GM23248 (cell line): ENCODE results near the gene ADGRL3. TPM values are rescaled to one million over a fixed set of nuclear protein-coding genes. Genes with fewer than 3 reads are reported as not detected.
"Not testable (repeated sequence)": the region's sequence is repeated elsewhere in the genome, so short reads cannot be mapped to it uniquely, and the experiment has no call there.

ENCODE experiments used
- DNase-seq: peaks from one replicate; pipeline ENCODE4 v3.0.0-alpha.2; 2015
- H2AFZ ChIP-seq: fragments of 200-600 bp; sonication (generic); 2 replicates; pipeline ENCODE4 v1.6.1; 2016; ENCODE audit warnings: antibody characterized with exemption
- H3F3A ChIP-seq: fragments of 200-600 bp; sonication (generic); 2 replicates; pipeline ENCODE4 v1.6.1; 2016; ENCODE audit warnings: mild to moderate bottlenecking, antibody characterized with exemption, mixed run types; ENCODE audit not compliant: insufficient read depth
- H3K27ac ChIP-seq: fragments of 200-600 bp; sonication (generic); 2 replicates; pipeline ENCODE4 v1.5.1; 2016; ENCODE audit warnings: mild to moderate bottlenecking
- H3K27me3 ChIP-seq: fragments of 200-600 bp; sonication (generic); replicated peaks from 2 replicates; pipeline ENCODE4 v1.6.1; 2016; ENCODE audit warnings: mild to moderate bottlenecking; ENCODE audit not compliant: insufficient read depth
- H3K36me3 ChIP-seq: fragments of 200-600 bp; sonication (generic); 2 replicates; pipeline ENCODE4 v1.6.1; 2016; ENCODE audit warnings: low read depth, mild to moderate bottlenecking
- H3K4me1 ChIP-seq: fragments of 200-600 bp; sonication (generic); 2 replicates; pipeline ENCODE4 v1.6.1; 2016; ENCODE audit warnings: mild to moderate bottlenecking; ENCODE audit not compliant: insufficient read depth
- H3K4me2 ChIP-seq: fragments of 200-600 bp; sonication (generic); one replicate; pipeline ENCODE4 v1.6.1; 2016; ENCODE audit warnings: mild to moderate bottlenecking; ENCODE audit not compliant: unreplicated experiment
- H3K4me3 ChIP-seq: fragments of 200-600 bp; sonication (generic); 2 replicates; pipeline ENCODE4 v1.5.1; 2016; ENCODE audit warnings: mild to moderate bottlenecking
- H3K79me2 ChIP-seq: fragments of 200-600 bp; sonication (generic); 2 replicates; pipeline ENCODE4 v1.6.1; 2016; ENCODE audit warnings: mild to moderate bottlenecking; ENCODE audit not compliant: insufficient read depth
- H3K9ac ChIP-seq: fragments of 200-600 bp; sonication (generic); 2 replicates; pipeline ENCODE4 v1.6.1; 2016; ENCODE audit warnings: mild to moderate bottlenecking
- H3K9me2 ChIP-seq: fragments of 200-600 bp; sonication (generic); 2 replicates; pipeline ENCODE4 v1.6.1; 2016; ENCODE audit warnings: mixed run types, mild to moderate bottlenecking, moderate library complexity; ENCODE audit not compliant: insufficient read depth
- H3K9me3 ChIP-seq: fragments of 200-600 bp; sonication (generic); one replicate; pipeline ENCODE4 v1.6.1; 2017; ENCODE audit warnings: low read depth
- H4K20me1 ChIP-seq: fragments of 200-600 bp; sonication (generic); 2 replicates; pipeline ENCODE4 v1.6.0; 2016; ENCODE audit not compliant: insufficient read depth
- EZH2 ChIP-seq: fragments of 200-600 bp; sonication (generic); IDR thresholded peaks from 2 replicates; pipeline ENCODE4 v1.6.1; 2018; ENCODE audit warnings: antibody characterized with exemption, mild to moderate bottlenecking; ENCODE audit not compliant: insufficient read depth, poor library complexity, severe bottlenecking
- EZH2phosphoT487 ChIP-seq: fragments of 200-600 bp; sonication (generic); IDR thresholded peaks from 2 replicates; pipeline ENCODE4 v1.6.1; 2018; ENCODE audit warnings: antibody characterized with exemption, moderate library complexity, mild to moderate bottlenecking, low read depth; ENCODE audit not compliant: insufficient read depth
- WGBS, 2 experiments: methylation state at CpG; one replicate each; pipeline ENCODE4 v1.1.6; 2015 to 2017; ENCODE audit warnings: low lambda C conversion rate in 2 of 2, low coverage in 1 of 2; ENCODE audit errors: missing lambda C conversion rate in 2 of 2; 5-methylcytosine and 5-hydroxymethylcytosine counted together
- in situ Hi-C: fragments of 300-500 bp; cut with MboI; formaldehyde crosslinking; loops from 2 replicates; pipeline ENCODE4 v1.15.0; 2020
- polyA plus RNA-seq: library from polyadenylated mRNA; unstranded; fragments of >200 nt; fragmentation: Nextera tagmentation; extraction: Ambion mirVana; gene quantifications from 2 replicates; pipeline ENCODE4 v1.2.1, GENCODE V29; 2016
- total RNA-seq: library from RNA; depleted of rRNA; stranded (reverse); fragments of >200 nt; shearing (Covaris generic); gene quantifications from 2 replicates; pipeline ENCODE4 v1.2.3, GENCODE V29; 2014

Gene ADGRL3
- total and polyA plus RNA-seq, 2 experiments from 2014 or later, result not detected

DNA sequence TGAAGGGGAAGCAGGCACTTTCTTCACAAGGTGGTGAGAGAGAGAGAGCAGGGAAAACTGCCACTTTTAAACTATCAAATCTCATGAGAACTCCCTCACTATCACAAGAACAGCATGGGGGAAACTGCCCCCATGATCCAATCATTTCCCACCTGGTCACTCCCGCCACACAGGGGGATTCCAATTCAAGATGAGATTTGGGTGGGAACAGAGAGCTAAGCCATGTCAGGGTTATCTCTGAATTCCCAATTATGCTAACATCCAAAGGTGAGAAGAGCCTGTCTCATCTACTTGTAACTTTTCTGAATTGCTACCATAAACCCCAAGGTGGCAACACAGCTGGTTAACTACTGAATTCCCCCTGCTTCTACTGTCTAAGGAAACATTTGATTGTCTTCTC is 758.5 kb downstream of the ADGRL3 start:
- in situ Hi-C loops, result no loop called here

DNA sequence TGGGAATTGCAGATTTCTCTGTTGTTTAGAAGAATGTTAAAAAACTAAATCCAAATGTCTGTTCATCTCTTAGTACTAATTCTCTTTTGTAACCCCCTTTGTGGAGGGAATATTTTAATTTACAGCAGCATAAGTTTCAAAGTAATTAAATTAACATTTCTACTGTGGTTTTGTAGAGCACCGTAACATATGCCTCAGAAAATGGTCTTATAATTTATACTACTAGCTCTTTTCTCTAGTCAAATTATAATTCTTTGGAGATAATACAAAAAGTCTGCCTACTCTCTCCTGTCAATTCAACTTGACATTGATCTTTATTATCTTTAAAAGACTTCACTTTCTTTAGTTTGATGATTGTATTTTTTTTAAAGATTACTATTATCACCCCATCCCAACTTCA is 759.0 kb downstream of the ADGRL3 start:
- Histone ChIP-seq H3K36me3 (no peaks in the 10 kb centered on the region), H3F3A (no peaks in the 10 kb centered on the region), H3K9me2 (no peaks in the 10 kb centered on the region), H4K20me1 (no peaks in the 10 kb centered on the region), H3K9me3 (no peaks in the 10 kb centered on the region), H2AFZ (no peak overlapping the region), H3K79me2 (no peaks in the 10 kb centered on the region), H3K4me2 (no peak overlapping the region), H3K4me1 (no peaks in the 10 kb centered on the region), H3K4me3 (no peak overlapping the region), H3K27me3 (no peaks in the 10 kb centered on the region), H3K9ac (no peak overlapping the region), H3K27ac (no peak overlapping the region)
- in situ Hi-C loops, result no loop called here
- TF ChIP-seq EZH2phosphoT487 (no peak), EZH2 (no peak)
- 18% methylated on average over 1 of the region's 1 CpG for whole genome bisulfite sequencing, 2 experiments
- no peak for DNase-seq

More for the DNA sequence above, 758.5 kb downstream of the ADGRL3 start:
- no peaks in the 10 kb centered on the region for H3K36me3 ChIP-seq
- no peak for DNase-seq
- TF ChIP-seq EZH2, result no peak
- no peak for TF ChIP-seq EZH2phosphoT487
- no peaks in the 10 kb centered on the region for H3K4me1 ChIP-seq
- 0 to 21% methylated on average over 1 of the region's 1 CpG for WGBS, 2 experiments
- H3K9ac ChIP-seq, result no peak overlapping the region
- H3K9me3 ChIP-seq, result no peaks in the 10 kb centered on the region
- no peaks in the 10 kb centered on the region for H4K20me1 ChIP-seq
- H3K79me2 ChIP-seq, result no peaks in the 10 kb centered on the region
- no peaks in the 10 kb centered on the region for H3F3A ChIP-seq
- no peaks in the 10 kb centered on the region for H3K9me2 ChIP-seq
- no peak overlapping the region for H3K27ac ChIP-seq
- no peak overlapping the region for H2AFZ ChIP-seq
- H3K27me3 ChIP-seq, result no peaks in the 10 kb centered on the region
- H3K4me3 ChIP-seq, result no peak overlapping the region
- no peak overlapping the region for H3K4me2 ChIP-seq

DNA sequence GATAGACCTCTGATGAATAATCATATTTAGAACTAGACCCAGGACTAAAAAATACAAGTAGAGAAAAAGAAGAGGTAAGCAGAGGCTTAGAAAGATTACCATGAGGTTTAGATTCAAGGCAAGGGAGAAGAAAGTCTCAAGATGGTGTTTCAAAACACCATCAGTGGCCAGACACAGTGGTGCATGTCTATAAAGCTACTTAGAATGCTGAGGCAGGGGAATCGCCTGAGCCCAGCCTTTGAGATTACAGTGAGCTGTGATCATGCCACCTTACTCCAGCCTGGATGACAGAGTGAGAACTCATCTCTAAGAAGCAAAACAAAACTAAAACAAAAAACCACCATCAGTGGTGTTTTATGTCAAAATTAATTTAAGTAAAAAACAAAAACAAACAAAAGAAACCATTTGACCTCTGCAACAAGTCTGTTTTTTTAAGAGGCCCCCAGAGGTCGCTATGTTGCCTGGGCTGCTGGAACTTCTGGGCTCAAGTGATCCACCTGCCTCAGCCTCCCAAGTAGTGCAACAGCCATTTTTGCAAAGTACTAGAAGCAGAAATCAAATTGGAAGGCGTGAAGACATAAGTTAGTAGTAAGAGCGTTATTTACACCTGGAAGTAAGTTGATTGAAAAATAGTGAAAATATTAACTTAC is 784.3 kb downstream of the ADGRL3 start:
- no peaks in the 10 kb centered on the region for H3K4me1 ChIP-seq
- no peak for TF ChIP-seq EZH2
- no peak overlapping the region for H3K4me2 ChIP-seq
- 30 to 41% methylated on average over 4 of the region's 4 CpGs for WGBS, 2 experiments
- in situ Hi-C loops, result no loop called here
- H3K27me3 ChIP-seq, result no peaks in the 10 kb centered on the region
- no peak overlapping the region for H2AFZ ChIP-seq
- no peaks in the 10 kb centered on the region for H3F3A ChIP-seq
- H3K27ac ChIP-seq, result no peak overlapping the region
- H3K9me3 ChIP-seq, result no peaks in the 10 kb centered on the region
- no peak overlapping the region for H3K4me3 ChIP-seq
- H3K9ac ChIP-seq, result no peak overlapping the region
- no peak for DNase-seq
- H4K20me1 ChIP-seq, result no peaks in the 10 kb centered on the region
- H3K9me2 ChIP-seq, result no peaks in the 10 kb centered on the region
- H3K79me2 ChIP-seq, result no peaks in the 10 kb centered on the region
- no peaks in the 10 kb centered on the region for H3K36me3 ChIP-seq

DNA sequence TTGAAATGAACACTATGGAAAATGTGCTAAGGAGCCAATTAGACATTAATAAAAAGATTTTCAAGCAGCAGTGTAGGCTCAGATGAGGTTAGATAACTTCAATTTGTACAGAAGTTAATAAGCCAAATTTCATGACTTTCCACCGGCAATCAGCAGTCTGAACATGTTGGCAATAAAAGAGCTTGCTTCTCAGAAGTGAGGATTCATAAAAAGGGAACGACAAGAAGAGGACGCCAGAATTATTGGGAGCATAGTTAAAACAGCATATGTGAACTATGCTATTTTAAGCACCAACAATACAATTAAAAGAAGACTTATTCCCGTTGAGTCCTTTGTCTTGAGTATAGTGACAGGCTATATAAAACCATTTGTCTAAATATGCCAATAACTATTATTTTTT is 785.3 kb downstream of the ADGRL3 start:
- WGBS, 2 experiments, result 2 to 4% methylated on average over 4 of the region's 4 CpGs
- in situ Hi-C loops, result no loop called here
- Histone ChIP-seq H3K9me2 (no peaks in the 10 kb centered on the region), H3F3A (no peaks in the 10 kb centered on the region), H3K9me3 (no peaks in the 10 kb centered on the region), H3K27ac (no peak overlapping the region), H3K4me1 (no peaks in the 10 kb centered on the region), H3K4me3 (no peak overlapping the region), H3K36me3 (no peaks in the 10 kb centered on the region), H3K4me2 (no peak overlapping the region), H3K79me2 (no peaks in the 10 kb centered on the region), H3K27me3 (no peaks in the 10 kb centered on the region), H3K9ac (no peak overlapping the region), H4K20me1 (no peaks in the 10 kb centered on the region), H2AFZ (no peak overlapping the region)
- DNase-seq, result no peak
- TF ChIP-seq EZH2phosphoT487 (no peak), EZH2 (no peak)

DNA sequence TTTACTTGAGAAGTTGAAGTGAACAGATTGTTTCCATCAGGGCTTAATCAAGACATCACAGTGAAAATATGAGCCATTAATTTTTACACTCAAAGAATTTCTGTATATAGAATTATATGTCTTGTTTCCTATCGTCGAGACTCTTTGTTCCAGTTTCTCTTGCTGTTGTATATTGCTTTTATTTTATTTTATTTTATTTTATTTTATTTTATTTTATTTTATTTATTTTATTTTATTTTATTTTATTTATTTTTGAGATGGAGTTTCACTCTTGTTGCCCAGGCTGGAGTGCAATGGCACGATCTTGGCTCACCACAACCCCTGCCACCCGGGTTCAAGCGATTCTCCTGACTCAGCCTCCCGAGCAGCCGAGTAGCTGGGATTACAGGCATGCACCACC is 786.8 kb downstream of the ADGRL3 start:
- H3K4me3 ChIP-seq, H3K9me3 ChIP-seq, H3K79me2 ChIP-seq, H3K4me1 ChIP-seq, H2AFZ ChIP-seq, H4K20me1 ChIP-seq, H3K36me3 ChIP-seq, DNase-seq, in situ Hi-C loops, H3K4me2 ChIP-seq, H3F3A ChIP-seq, H3K9ac ChIP-seq, H3K27ac ChIP-seq, H3K9me2 ChIP-seq, H3K27me3 ChIP-seq: not testable (repeated sequence)
- 52 to 57% methylated on average over 7 of the region's 7 CpGs for WGBS, 2 experiments
